ENCODE measurements around the gene SSNA1.

DNA sequence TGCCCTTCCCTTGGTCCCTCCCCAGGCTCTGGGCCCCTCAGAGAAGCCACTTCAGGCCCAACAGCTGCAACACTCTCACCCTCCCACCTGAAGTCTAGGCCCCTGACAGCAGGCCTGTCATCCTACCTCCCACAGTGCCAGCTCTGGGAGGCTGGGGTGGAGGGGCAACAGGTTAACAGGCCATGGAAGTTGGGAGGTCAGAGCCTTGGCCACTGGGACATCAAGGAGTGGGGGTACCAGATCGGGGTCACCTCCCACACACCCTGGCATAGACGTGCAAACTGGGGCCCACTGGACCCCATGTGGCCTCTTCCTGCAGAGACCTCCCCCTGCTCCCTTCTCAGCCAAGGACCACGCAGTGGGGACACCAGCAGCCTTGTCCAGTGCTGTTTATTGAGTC lies 2.8 kb downstream of the SSNA1 start:
- TF ChIP-seq CTCF (IDR thresholded peaks at IDR 0.05), result no peak
- no peak for TF ChIP-seq POLR2A (IDR thresholded peaks at IDR 0.05)

All from esophagus squamous epithelium (tissue), 4 donors.